HEK293 (cell line): ENCODE results near the gene PGS1.

Experiments
- KLF9 ChIP-seq: fragments of 450-650 bp; formaldehyde crosslinking; IDR thresholded peaks from 2 replicates; pipeline ENCODE4 v1.5.1; 2016; ENCODE audit warnings: missing biosample characterization, missing genetic modification characterization, low read depth
- SP3 ChIP-seq: fragments of 450-650 bp; formaldehyde crosslinking; IDR thresholded peaks from 2 replicates; pipeline ENCODE4 v1.5.1; 2016; ENCODE audit warnings: missing biosample characterization, missing genetic modification characterization
- ZBTB21 ChIP-seq: fragments of 450-650 bp; formaldehyde crosslinking; IDR thresholded peaks from 2 replicates; pipeline ENCODE4 v1.5.1; 2017; ENCODE audit warnings: missing biosample characterization, missing genetic modification characterization
- ZFP37 ChIP-seq: fragments of 450-650 bp; formaldehyde crosslinking; IDR thresholded peaks from 2 replicates; pipeline ENCODE4 v1.5.1; 2016; ENCODE audit warnings: missing biosample characterization, missing genetic modification characterization
- ZNF140 ChIP-seq: fragments of 450-650 bp; formaldehyde crosslinking; IDR thresholded peaks from 2 replicates; pipeline ENCODE4 v1.5.1; 2016; ENCODE audit warnings: missing biosample characterization, missing genetic modification characterization
- ZNF629 ChIP-seq: fragments of 450-650 bp; formaldehyde crosslinking; IDR thresholded peaks from 2 replicates; pipeline ENCODE4 v1.5.1; 2017; ENCODE audit warnings: missing biosample characterization, missing genetic modification characterization
- TF ChIP-seq, protein P1 (sequence below): fragments of 450-650 bp; formaldehyde crosslinking; IDR thresholded peaks from 2 replicates; pipeline ENCODE4 v1.5.1; 2016; ENCODE audit warnings: missing biosample characterization, missing genetic modification characterization
- TF ChIP-seq, protein P2 (sequence below): fragments of 450-650 bp; formaldehyde crosslinking; IDR thresholded peaks from 2 replicates; pipeline ENCODE4 v1.5.1; 2016; ENCODE audit warnings: missing biosample characterization, missing genetic modification characterization
- TF ChIP-seq, protein P3 (sequence below): fragments of 450-650 bp; formaldehyde crosslinking; IDR thresholded peaks from 2 replicates; pipeline ENCODE4 v1.5.1; 2016; ENCODE audit warnings: missing biosample characterization, missing genetic modification characterization, borderline replicate concordance

DNA sequence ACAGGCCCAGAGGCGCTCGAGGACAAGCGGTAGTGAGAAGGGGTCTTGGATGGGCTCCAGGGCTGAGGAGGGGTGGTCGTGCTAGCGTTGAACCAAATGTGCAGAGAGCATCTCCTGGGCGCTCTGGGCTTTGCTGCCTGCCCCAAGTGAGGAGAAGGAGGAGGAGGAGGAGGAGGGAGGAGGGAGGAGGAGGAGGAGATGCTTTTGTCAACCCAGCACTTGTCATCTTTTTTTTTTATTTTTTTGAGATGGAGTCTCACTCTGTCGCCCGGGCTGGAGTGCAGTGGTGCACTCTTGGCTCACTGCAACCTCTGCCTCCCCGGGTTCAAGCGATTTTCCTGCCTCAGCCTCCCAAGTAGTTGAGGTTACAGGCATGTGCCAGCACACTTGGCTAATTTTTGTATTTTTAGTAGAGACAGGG is 59.8 kb downstream of the PGS1 start:
- TF ChIP-seq ZFP37 (tag by site-specific recombination) (no peak), KLF9 (tag by site-specific recombination) (no peak), ZBTB21 (tag by site-specific recombination) (no peak), ZNF140 (tag by site-specific recombination) (no peak), ZNF629 (no peak), SP3 (tag by site-specific recombination) (no peak)
- TF ChIP-seq, protein P1, sequence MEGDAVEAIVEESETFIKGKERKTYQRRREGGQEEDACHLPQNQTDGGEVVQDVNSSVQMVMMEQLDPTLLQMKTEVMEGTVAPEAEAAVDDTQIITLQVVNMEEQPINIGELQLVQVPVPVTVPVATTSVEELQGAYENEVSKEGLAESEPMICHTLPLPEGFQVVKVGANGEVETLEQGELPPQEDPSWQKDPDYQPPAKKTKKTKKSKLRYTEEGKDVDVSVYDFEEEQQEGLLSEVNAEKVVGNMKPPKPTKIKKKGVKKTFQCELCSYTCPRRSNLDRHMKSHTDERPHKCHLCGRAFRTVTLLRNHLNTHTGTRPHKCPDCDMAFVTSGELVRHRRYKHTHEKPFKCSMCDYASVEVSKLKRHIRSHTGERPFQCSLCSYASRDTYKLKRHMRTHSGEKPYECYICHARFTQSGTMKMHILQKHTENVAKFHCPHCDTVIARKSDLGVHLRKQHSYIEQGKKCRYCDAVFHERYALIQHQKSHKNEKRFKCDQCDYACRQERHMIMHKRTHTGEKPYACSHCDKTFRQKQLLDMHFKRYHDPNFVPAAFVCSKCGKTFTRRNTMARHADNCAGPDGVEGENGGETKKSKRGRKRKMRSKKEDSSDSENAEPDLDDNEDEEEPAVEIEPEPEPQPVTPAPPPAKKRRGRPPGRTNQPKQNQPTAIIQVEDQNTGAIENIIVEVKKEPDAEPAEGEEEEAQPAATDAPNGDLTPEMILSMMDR (tag by site-specific recombination) = no peak
- TF ChIP-seq, protein P2, sequence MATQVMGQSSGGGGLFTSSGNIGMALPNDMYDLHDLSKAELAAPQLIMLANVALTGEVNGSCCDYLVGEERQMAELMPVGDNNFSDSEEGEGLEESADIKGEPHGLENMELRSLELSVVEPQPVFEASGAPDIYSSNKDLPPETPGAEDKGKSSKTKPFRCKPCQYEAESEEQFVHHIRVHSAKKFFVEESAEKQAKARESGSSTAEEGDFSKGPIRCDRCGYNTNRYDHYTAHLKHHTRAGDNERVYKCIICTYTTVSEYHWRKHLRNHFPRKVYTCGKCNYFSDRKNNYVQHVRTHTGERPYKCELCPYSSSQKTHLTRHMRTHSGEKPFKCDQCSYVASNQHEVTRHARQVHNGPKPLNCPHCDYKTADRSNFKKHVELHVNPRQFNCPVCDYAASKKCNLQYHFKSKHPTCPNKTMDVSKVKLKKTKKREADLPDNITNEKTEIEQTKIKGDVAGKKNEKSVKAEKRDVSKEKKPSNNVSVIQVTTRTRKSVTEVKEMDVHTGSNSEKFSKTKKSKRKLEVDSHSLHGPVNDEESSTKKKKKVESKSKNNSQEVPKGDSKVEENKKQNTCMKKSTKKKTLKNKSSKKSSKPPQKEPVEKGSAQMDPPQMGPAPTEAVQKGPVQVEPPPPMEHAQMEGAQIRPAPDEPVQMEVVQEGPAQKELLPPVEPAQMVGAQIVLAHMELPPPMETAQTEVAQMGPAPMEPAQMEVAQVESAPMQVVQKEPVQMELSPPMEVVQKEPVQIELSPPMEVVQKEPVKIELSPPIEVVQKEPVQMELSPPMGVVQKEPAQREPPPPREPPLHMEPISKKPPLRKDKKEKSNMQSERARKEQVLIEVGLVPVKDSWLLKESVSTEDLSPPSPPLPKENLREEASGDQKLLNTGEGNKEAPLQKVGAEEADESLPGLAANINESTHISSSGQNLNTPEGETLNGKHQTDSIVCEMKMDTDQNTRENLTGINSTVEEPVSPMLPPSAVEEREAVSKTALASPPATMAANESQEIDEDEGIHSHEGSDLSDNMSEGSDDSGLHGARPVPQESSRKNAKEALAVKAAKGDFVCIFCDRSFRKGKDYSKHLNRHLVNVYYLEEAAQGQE (tag by site-specific recombination) = no peak
- TF ChIP-seq, protein P3, sequence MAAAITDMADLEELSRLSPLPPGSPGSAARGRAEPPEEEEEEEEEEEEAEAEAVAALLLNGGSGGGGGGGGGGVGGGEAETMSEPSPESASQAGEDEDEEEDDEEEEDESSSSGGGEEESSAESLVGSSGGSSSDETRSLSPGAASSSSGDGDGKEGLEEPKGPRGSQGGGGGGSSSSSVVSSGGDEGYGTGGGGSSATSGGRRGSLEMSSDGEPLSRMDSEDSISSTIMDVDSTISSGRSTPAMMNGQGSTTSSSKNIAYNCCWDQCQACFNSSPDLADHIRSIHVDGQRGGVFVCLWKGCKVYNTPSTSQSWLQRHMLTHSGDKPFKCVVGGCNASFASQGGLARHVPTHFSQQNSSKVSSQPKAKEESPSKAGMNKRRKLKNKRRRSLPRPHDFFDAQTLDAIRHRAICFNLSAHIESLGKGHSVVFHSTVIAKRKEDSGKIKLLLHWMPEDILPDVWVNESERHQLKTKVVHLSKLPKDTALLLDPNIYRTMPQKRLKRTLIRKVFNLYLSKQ (tag by site-specific recombination) = no peak
